Fibroblast of lung (primary cell): Measurements from ENCODE around the gene ZFYVE27. TPM values are rescaled to one million over a fixed set of nuclear protein-coding genes. Genes with fewer than 3 reads are reported as not detected.

Experiments
- DNase-seq, 2 donors: peaks; one replicate each; pipeline versions ENCODE4 v3.0.0 to v3.0.0-alpha.2; 2010; ENCODE audit warnings: low read depth in 2 of 2
- H2AFZ ChIP-seq: 2 replicates; pipeline ENCODE4 v1.5.1; 2012; ENCODE audit warnings: low read length, control low read depth, inconsistent platforms
- H3K27ac ChIP-seq: 2 replicates; pipeline ENCODE4 v1.5.1; 2011; ENCODE audit warnings: low read length, control low read depth; ENCODE audit not compliant: insufficient read depth
- H3K27me3 ChIP-seq: 2 replicates; pipeline ENCODE4 v1.5.1; 2011; ENCODE audit warnings: mild to moderate bottlenecking, low read length; ENCODE audit not compliant: control insufficient read depth, insufficient read depth
- H3K36me3 ChIP-seq: 2 replicates; pipeline ENCODE4 v1.5.1; 2011; ENCODE audit warnings: low read length; ENCODE audit not compliant: control insufficient read depth, insufficient read depth
- H3K4me1 ChIP-seq: 2 replicates; pipeline ENCODE4 v1.5.1; 2011; ENCODE audit warnings: low read length; ENCODE audit not compliant: control insufficient read depth, insufficient read depth; ENCODE audit errors: extremely low read depth
- H3K4me2 ChIP-seq: 2 replicates; pipeline ENCODE4 v1.5.1; 2011; ENCODE audit warnings: low read length, control low read depth; ENCODE audit not compliant: insufficient read depth; ENCODE audit errors: extremely low read depth
- H3K4me3 ChIP-seq, 4 experiments: fragments of 200-600 bp in 1 of 4; sonication (generic) in 1 of 4; replicated peaks in 1 of 4; 2 replicates each; pipeline ENCODE4 v1.5.1; 2011 to 2016; ENCODE audit warnings: low read length in 4 of 4, low read depth in 3 of 4, mild to moderate bottlenecking in 3 of 4, control low read depth in 2 of 4, inconsistent platforms in 1 of 4, mixed read lengths in 1 of 4; ENCODE audit not compliant: insufficient read depth in 1 of 4; ENCODE audit errors: control extremely low read depth in 1 of 4
- H3K79me2 ChIP-seq: 2 replicates; pipeline ENCODE4 v1.5.1; 2012; ENCODE audit warnings: mild to moderate bottlenecking, low read length, inconsistent platforms; ENCODE audit not compliant: control insufficient read depth, insufficient read depth
- H3K9ac ChIP-seq: 2 replicates; pipeline ENCODE4 v1.5.1; 2011; ENCODE audit warnings: mild to moderate bottlenecking, low read length, control low read depth; ENCODE audit not compliant: insufficient read depth
- H3K9me3 ChIP-seq: 2 replicates; pipeline ENCODE4 v1.5.1; 2012; ENCODE audit warnings: low read depth, low read length; ENCODE audit not compliant: control insufficient read depth, insufficient read depth
- H4K20me1 ChIP-seq: 2 replicates; pipeline ENCODE4 v1.5.1; 2011; ENCODE audit warnings: low read length; ENCODE audit not compliant: control insufficient read depth, insufficient read depth; ENCODE audit errors: extremely low read depth
- EZH2 ChIP-seq: IDR thresholded peaks from 2 replicates; pipeline ENCODE4 v1.5.1; 2012; ENCODE audit warnings: low read length, control low read depth, mild to moderate bottlenecking; ENCODE audit errors: missing control alignments
- polyA plus RNA-seq, 2 donors: library from polyadenylated mRNA; depleted of rRNA in 1 of 2; stranded (reverse) in 1 of 2; unstranded in 1 of 2; fragments of >200 nt; gene quantifications; 2 replicates each; pipeline ENCODE4 v1.2.1, GENCODE V29; 2011 to 2012; ENCODE audit warnings: missing spikeins in 1 of 2
- total RNA-seq: library from RNA; depleted of rRNA; stranded (reverse); fragments of >200 nt; gene quantifications from 2 replicates; pipeline ENCODE4 v1.2.1, GENCODE V29; 2014
- TF ChIP-seq, protein P1 (sequence below), 2 donors: IDR thresholded peaks in 1 of 2; conservative IDR thresholded peaks in 1 of 2; 1 replicate in 1 of 2; 2 replicates in 1 of 2; pipeline ENCODE4 v1.5.1; 2011 to 2012; ENCODE audit warnings: low read length in 2 of 2, control low read depth in 1 of 2, inconsistent platforms in 1 of 2, low read depth in 1 of 2, mild to moderate bottlenecking in 1 of 2

Gene ZFYVE27
- total and polyA plus RNA-seq, 2 donors (not counting 1 experiment from before 2014, with no cell fraction given): 8.3 to 22.1 TPM

GRCh38 chr10:97734021-97734420, 2.9 kb upstream of the ZFYVE27 start:
- no peaks in the 10 kb centered on the region for H3K27me3 ChIP-seq
- no peak for DNase-seq
- no peaks in the 10 kb centered on the region for H4K20me1 ChIP-seq
- H3K27ac ChIP-seq: no peak overlapping the region
- H3K36me3 ChIP-seq: no peaks in the 10 kb centered on the region
- H3K9ac ChIP-seq: no peak overlapping the region
- peaks cover 16% of the 10 kb centered on the region for H3K79me2 ChIP-seq
- H3K9me3 ChIP-seq: no peaks in the 10 kb centered on the region
- no peak overlapping the region for H2AFZ ChIP-seq
- peaks cover 4% of the 10 kb centered on the region for H3K4me1 ChIP-seq
- H3K4me3 ChIP-seq: no peak overlapping the region
- no peak overlapping the region for H3K4me2 ChIP-seq
- TF ChIP-seq EZH2: no peak
- TF ChIP-seq, protein P1, sequence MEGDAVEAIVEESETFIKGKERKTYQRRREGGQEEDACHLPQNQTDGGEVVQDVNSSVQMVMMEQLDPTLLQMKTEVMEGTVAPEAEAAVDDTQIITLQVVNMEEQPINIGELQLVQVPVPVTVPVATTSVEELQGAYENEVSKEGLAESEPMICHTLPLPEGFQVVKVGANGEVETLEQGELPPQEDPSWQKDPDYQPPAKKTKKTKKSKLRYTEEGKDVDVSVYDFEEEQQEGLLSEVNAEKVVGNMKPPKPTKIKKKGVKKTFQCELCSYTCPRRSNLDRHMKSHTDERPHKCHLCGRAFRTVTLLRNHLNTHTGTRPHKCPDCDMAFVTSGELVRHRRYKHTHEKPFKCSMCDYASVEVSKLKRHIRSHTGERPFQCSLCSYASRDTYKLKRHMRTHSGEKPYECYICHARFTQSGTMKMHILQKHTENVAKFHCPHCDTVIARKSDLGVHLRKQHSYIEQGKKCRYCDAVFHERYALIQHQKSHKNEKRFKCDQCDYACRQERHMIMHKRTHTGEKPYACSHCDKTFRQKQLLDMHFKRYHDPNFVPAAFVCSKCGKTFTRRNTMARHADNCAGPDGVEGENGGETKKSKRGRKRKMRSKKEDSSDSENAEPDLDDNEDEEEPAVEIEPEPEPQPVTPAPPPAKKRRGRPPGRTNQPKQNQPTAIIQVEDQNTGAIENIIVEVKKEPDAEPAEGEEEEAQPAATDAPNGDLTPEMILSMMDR (conservative IDR thresholded peaks at IDR 0.05 in 1 of 2, IDR thresholded peaks at IDR 0.05 in 1 of 2; ENCODE audit: low read depth in 1 of 2, low read length in 2 of 2): no peak

DNA sequence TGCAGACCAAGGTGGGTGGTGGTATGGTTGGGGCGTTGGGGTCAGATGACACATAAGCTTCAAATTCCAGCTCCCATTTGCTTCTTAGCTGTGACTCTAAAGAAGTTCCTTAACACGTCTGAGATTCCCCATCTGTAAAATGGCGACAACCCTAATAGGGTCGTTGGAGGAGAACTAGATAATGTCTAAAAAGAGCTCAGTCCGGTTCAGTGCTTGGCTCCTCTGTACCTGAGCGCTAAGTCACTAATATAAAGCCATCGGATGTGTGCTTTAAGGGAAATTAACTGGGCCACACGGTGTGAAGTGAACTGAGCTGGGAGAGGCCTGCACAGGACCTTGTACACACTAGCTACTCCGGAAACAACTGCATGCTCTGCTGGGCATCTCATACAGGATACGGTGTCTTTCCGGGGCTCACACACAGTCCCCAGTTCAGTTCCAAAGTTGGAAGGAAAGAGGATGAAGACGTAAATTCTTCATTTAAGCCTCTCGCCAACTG, 476 bp upstream of the ZFYVE27 start:
- Histone ChIP-seq H3K9me3 (no peaks in the 10 kb centered on the region), H3K36me3 (no peaks in the 10 kb centered on the region), H2AFZ (peak overlapping the region; percentile 58), H3K4me1 (peaks cover 4% of the 10 kb centered on the region), H3K27ac (peak overlapping the region; percentile 95), H4K20me1 (no peaks in the 10 kb centered on the region), H3K4me2 (no peak overlapping the region), H3K27me3 (no peaks in the 10 kb centered on the region), H3K9ac (no peak overlapping the region), H3K79me2 (peaks cover 25% of the 10 kb centered on the region), H3K4me3 (peak overlapping the region in 1 of 4 experiments; percentile 100)
- no peak for DNase-seq
- TF ChIP-seq EZH2: no peak

- Histone ChIP-seq H3K4me1 (peaks cover 2% of the 10 kb centered on the region), H3K9me3 (no peaks in the 10 kb centered on the region), H2AFZ (no peak overlapping the region), H3K4me3 (peak overlapping the region; percentile 68 to 100 (median 80)), H3K79me2 (peaks cover 27% of the 10 kb centered on the region), H3K27ac (peak overlapping the region; percentile 95), H4K20me1 (no peaks in the 10 kb centered on the region), H3K36me3 (peaks cover under 1% of the 10 kb centered on the region), H3K27me3 (no peaks in the 10 kb centered on the region), H3K4me2 (peak overlapping the region; percentile 93), H3K9ac (peak overlapping the region; percentile 92)
- DNase-seq: peak in 1 of 2 donors; percentile 47
- TF ChIP-seq, protein P1 (conservative IDR thresholded peaks at IDR 0.05 in 1 of 2, IDR thresholded peaks at IDR 0.05 in 1 of 2; ENCODE audit: low read depth in 1 of 2, low read length in 2 of 2): no peak
- no peak for TF ChIP-seq EZH2
Observed at GRCh38 chr10:97737770-97738265, 890 bp downstream of the ZFYVE27 start.
